Astrocyte (in vitro differentiated cells and primary cell): ENCODE results near the gene EML6.

ENCODE experiments used
- EZH2 ChIP-seq: IDR thresholded peaks from 2 replicates; pipeline ENCODE4 v1.6.1; 2012; ENCODE audit warnings: mild to moderate bottlenecking, low read length, inconsistent platforms; ENCODE audit not compliant: insufficient read depth
- TF ChIP-seq, protein P1 (sequence below): IDR thresholded peaks from 2 replicates; pipeline ENCODE4 v1.5.1; 2011; ENCODE audit warnings: low read depth, mild to moderate bottlenecking, inconsistent platforms, low read length, moderate library complexity; ENCODE audit not compliant: insufficient read depth

DNA sequence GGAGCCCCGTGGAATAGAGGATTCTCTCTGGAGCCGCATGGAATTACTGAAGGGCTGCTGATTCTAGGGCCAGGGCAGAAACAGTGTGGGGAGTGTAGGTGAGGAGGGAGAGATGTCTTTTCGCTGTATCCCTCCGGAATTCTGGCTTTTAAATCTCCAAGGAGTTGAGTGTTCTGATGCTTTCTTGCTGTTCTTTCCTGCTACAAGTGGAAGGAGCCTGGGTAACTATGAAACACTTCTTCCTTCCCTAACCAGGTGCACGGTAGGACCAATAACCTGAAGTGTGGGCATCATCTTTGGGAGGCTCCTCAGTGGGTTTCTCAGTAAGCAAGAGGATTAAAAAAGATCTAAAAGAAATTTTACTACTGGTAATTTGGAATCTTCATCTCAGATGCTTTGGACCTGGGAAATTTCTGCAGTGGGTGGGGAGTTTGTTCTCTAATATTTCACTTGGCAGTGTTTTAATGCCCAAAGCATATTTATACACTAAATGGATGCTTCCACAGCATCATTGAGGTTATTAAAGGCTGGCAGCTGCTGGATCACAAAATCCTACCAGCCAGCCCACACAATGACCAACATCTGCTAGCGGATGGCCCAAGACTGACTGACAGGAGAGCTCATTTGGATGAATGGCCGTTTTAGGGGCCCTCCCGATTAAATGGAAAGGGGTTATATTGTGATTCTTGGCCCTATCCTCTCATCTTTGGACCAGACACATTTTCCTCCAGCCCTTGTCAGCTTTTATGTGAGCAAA lies 2.1 kb downstream of the EML6 start:
- TF ChIP-seq, protein P1, sequence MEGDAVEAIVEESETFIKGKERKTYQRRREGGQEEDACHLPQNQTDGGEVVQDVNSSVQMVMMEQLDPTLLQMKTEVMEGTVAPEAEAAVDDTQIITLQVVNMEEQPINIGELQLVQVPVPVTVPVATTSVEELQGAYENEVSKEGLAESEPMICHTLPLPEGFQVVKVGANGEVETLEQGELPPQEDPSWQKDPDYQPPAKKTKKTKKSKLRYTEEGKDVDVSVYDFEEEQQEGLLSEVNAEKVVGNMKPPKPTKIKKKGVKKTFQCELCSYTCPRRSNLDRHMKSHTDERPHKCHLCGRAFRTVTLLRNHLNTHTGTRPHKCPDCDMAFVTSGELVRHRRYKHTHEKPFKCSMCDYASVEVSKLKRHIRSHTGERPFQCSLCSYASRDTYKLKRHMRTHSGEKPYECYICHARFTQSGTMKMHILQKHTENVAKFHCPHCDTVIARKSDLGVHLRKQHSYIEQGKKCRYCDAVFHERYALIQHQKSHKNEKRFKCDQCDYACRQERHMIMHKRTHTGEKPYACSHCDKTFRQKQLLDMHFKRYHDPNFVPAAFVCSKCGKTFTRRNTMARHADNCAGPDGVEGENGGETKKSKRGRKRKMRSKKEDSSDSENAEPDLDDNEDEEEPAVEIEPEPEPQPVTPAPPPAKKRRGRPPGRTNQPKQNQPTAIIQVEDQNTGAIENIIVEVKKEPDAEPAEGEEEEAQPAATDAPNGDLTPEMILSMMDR, result no peak
- peak; percentile 0 for TF ChIP-seq EZH2
